Natural killer cell (primary cell): ENCODE results near the gene NDRG4. TPM values are rescaled to one million over a fixed set of nuclear protein-coding genes. Genes with fewer than 3 reads are reported as not detected.

Source experiments
- ATAC-seq, 3 donors: fragments of 150-1000 bp in 2 of 3; fragments of 200-7000 bp in 1 of 3; cut with Tn5 transposase; 1 replicate in 1 of 3; 2 replicates in 2 of 3; pipeline ENCODE4 v1.10.0; 2021; ENCODE audit warnings: mild to moderate bottlenecking in 2 of 3, moderate library complexity in 2 of 3
- DNase-seq, 2 donors: peaks; one replicate each; pipeline versions ENCODE4 v3.0.0 to v3.0.0-alpha.2; 2013 to 2021; ENCODE audit warnings: mixed read lengths in 1 of 2
- H3K27ac ChIP-seq: one replicate; pipeline ENCODE4 v1.5.1; 2013; ENCODE audit warnings: mild to moderate bottlenecking, low read length
- H3K27me3 ChIP-seq: one replicate; pipeline ENCODE4 v1.6.1; 2013; ENCODE audit warnings: low read length; ENCODE audit not compliant: control insufficient read depth, insufficient read depth
- H3K36me3 ChIP-seq: one replicate; pipeline ENCODE4 v1.6.1; 2013; ENCODE audit warnings: low read length; ENCODE audit not compliant: control insufficient read depth, insufficient read depth
- H3K4me1 ChIP-seq: one replicate; pipeline ENCODE4 v1.6.1; 2013; ENCODE audit warnings: low read length; ENCODE audit not compliant: control insufficient read depth, insufficient read depth
- H3K4me3 ChIP-seq: one replicate; pipeline ENCODE4 v1.5.1; 2013; ENCODE audit warnings: low read length
- H3K9me3 ChIP-seq: one replicate; pipeline ENCODE4 v1.6.1; 2013; ENCODE audit warnings: low read length; ENCODE audit not compliant: control insufficient read depth, insufficient read depth
- H3K27ac Mint-ChIP-seq, 2 donors: one replicate each; pipeline ENCODE4 v1.8.0; 2022; ENCODE audit warnings: mild to moderate bottlenecking in 2 of 2, mixed read lengths in 2 of 2, moderate library complexity in 1 of 2
- H3K27me3 Mint-ChIP-seq, 2 donors: one replicate each; pipeline ENCODE4 v1.8.0; 2022; ENCODE audit warnings: low read depth in 2 of 2, mixed read lengths in 2 of 2
- H3K36me3 Mint-ChIP-seq: one replicate; pipeline ENCODE4 v1.8.0; 2022; ENCODE audit warnings: mixed read lengths
- H3K4me1 Mint-ChIP-seq, 2 donors: one replicate each; pipeline ENCODE4 v1.8.0; 2022; ENCODE audit warnings: mixed read lengths in 2 of 2
- H3K4me3 Mint-ChIP-seq: one replicate; pipeline ENCODE4 v1.8.0; 2022; ENCODE audit warnings: mild to moderate bottlenecking, moderate library complexity, mixed read lengths
- H3K9me3 Mint-ChIP-seq, 2 donors: one replicate each; pipeline ENCODE4 v1.8.0; 2022; ENCODE audit warnings: mixed read lengths in 2 of 2
- WGBS: methylation state at CpG from one replicate; pipeline ENCODE4 v1.1.7; 2013; ENCODE audit warnings: missing lambda C conversion rate; ENCODE audit not compliant: insufficient coverage; 5-methylcytosine and 5-hydroxymethylcytosine counted together
- intact Hi-C: fragments of 100-400 bp; cut with micrococcal nuclease; formaldehyde crosslinking; loops from one replicate; pipeline ENCODE4 v1.14.2; 2022
- total RNA-seq, 4 donors: library from RNA; stranded (reverse); fragments of 120-200 nt in 1 of 4; gene quantifications; one replicate each; pipeline versions ENCODE4 v1.2.3 to v1.2.4, GENCODE V29; 2013 to 2022
- TF ChIP-seq, protein P1 (sequence below): fragments of 200-600 bp; IDR thresholded peaks from one replicate; pipeline ENCODE4 v1.8.0; 2022; ENCODE audit warnings: antibody characterized with exemption

NDRG4 gene
- total RNA-seq, 3 donors from 2014 or later (not counting 1 experiment from before 2014, with no cell fraction given): not detected

DNA sequence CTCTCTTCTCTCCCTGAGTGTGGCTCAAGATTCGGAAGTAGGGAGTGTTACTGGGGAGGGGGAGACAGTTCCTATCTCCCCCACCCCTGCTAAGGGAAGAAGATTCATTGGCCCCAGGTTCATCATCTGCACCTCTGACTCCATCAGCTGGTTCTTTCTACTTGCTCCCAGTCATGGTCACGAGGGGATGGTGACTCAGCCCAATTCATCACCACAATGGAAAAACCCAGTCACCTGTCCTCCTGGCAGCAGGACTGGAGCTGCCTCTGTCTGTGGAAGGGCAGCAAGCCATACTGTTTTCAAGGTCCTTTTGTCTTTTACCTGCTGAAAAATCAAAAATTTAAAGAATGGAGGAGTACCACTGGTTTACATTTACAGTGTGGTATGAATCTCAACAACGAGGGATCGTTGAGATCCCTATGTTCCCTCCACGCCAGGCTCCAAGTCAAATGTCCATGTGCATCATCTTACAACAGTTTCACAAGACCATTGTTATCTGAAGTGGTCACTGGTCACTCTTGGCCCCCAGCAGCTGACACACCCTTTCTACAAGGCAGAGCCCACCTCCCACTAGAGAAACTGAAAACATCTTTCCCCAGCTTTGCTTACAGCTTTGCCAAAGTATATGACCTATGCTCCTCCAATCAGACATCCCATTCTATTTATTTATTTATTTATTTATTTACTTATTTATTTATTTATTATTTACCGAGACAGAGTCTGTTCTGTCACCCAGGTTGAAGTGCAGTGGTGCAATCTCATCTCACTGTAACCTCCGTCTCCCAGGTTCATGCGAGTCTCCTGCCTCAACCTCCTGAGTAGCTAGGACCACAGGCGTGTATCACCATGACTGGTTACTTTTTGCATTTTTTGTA lies 40.4 kb upstream of the NDRG4 start:
- Mint-ChIP-seq H3K27ac (no peak overlapping the region), H3K27me3 (peaks cover 16 to 17% of the 10 kb centered on the region in 2 donors), H3K9me3 (no peaks in the 10 kb centered on the region), H3K4me1 (peaks cover under 1 to 2% of the 10 kb centered on the region in 2 donors), H3K36me3 (no peaks in the 10 kb centered on the region), H3K4me3 (no peak overlapping the region)
- TF ChIP-seq, protein P1, sequence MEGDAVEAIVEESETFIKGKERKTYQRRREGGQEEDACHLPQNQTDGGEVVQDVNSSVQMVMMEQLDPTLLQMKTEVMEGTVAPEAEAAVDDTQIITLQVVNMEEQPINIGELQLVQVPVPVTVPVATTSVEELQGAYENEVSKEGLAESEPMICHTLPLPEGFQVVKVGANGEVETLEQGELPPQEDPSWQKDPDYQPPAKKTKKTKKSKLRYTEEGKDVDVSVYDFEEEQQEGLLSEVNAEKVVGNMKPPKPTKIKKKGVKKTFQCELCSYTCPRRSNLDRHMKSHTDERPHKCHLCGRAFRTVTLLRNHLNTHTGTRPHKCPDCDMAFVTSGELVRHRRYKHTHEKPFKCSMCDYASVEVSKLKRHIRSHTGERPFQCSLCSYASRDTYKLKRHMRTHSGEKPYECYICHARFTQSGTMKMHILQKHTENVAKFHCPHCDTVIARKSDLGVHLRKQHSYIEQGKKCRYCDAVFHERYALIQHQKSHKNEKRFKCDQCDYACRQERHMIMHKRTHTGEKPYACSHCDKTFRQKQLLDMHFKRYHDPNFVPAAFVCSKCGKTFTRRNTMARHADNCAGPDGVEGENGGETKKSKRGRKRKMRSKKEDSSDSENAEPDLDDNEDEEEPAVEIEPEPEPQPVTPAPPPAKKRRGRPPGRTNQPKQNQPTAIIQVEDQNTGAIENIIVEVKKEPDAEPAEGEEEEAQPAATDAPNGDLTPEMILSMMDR: no peak
- H3K4me3 ChIP-seq: no peak overlapping the region
- WGBS: 88% methylated on average over 8 of the region's 9 CpGs
- H3K4me1 ChIP-seq: peaks cover 11% of the 10 kb centered on the region
- no peak overlapping the region for H3K27ac ChIP-seq
- H3K9me3 ChIP-seq: no peaks in the 10 kb centered on the region
- H3K27me3 ChIP-seq: peaks cover 9% of the 10 kb centered on the region
- no peaks in the 10 kb centered on the region for H3K36me3 ChIP-seq
- no peak for DNase-seq
- intact Hi-C loops: no loop called here
- ATAC-seq: no peak

GRCh38 chr16:58460219-58460610 lies 39.7 kb upstream of the NDRG4 start:
- no peak overlapping the region for H3K4me3 Mint-ChIP-seq
- H3K9me3 Mint-ChIP-seq: no peaks in the 10 kb centered on the region
- intact Hi-C loops: no loop called here
- TF ChIP-seq, protein P1: no peak
- no peak overlapping the region for H3K27ac ChIP-seq
- no peak overlapping the region for H3K4me3 ChIP-seq
- ATAC-seq (no peak), DNase-seq (no peak)
- H3K9me3 ChIP-seq: no peaks in the 10 kb centered on the region
- H3K4me1 Mint-ChIP-seq: peaks cover 7 to 8% of the 10 kb centered on the region in 2 donors
- H3K36me3 ChIP-seq: no peaks in the 10 kb centered on the region
- H3K27me3 ChIP-seq: peaks cover 15% of the 10 kb centered on the region
- whole genome bisulfite sequencing: 72% methylated on average over 4 of the region's 4 CpGs
- H3K36me3 Mint-ChIP-seq: no peaks in the 10 kb centered on the region
- H3K4me1 ChIP-seq: peaks cover 18% of the 10 kb centered on the region
- peaks cover 16 to 20% of the 10 kb centered on the region in 2 donors for H3K27me3 Mint-ChIP-seq
- no peak overlapping the region for H3K27ac Mint-ChIP-seq

DNA sequence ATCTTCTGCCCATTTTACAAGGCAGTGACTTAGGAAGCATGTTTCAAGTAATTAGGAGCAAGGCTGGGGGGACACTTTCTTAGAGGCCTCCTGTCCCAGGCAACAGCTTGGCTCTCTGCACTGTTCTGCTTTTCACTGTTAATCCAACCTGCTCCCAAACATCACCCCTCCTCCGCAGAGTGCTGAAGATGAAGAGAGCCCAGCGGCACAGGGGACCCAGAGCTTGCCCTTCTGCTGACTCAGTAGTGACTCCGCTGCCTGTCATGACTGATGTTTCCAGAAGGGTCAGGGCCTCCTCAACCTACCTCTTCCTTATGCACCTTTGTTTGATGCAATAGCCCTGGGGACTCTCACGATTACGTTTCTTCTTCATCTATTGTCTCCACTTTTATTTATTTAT lies 38.9 kb upstream of the NDRG4 start:
- Histone ChIP-seq H3K9me3 (no peaks in the 10 kb centered on the region), H3K4me1 (peaks cover 18% of the 10 kb centered on the region), H3K4me3 (no peak overlapping the region), H3K27ac (no peak overlapping the region), H3K27me3 (peaks cover 22% of the 10 kb centered on the region), H3K36me3 (no peaks in the 10 kb centered on the region)
- TF ChIP-seq, protein P1: no peak
- WGBS: 98% methylated on average over 3 of the region's 5 CpGs
- Mint-ChIP-seq H3K27ac (no peak overlapping the region), H3K27me3 (peaks cover 21 to 22% of the 10 kb centered on the region in 2 donors), H3K4me3 (no peak overlapping the region), H3K4me1 (peaks cover 9 to 10% of the 10 kb centered on the region in 2 donors), H3K9me3 (no peaks in the 10 kb centered on the region), H3K36me3 (no peaks in the 10 kb centered on the region)
- DNase-seq (no peak), ATAC-seq (no peak)
- intact Hi-C loops: no loop called here
